Activated T-cell treated with anti-CD3 and anti-CD28 coated beads for 1 hour (primary cell): Measurements from ENCODE around the gene MYO15B.
"Not testable (repeated sequence)": the region's sequence is repeated elsewhere in the genome, so short reads cannot be mapped to it uniquely, and the experiment has no call there.

Source experiments
- DNase-seq: peaks from one replicate; pipeline ENCODE4 v3.0.0-alpha.2; 2020; ENCODE audit warnings: low read depth

MYO15B gene

DNA sequence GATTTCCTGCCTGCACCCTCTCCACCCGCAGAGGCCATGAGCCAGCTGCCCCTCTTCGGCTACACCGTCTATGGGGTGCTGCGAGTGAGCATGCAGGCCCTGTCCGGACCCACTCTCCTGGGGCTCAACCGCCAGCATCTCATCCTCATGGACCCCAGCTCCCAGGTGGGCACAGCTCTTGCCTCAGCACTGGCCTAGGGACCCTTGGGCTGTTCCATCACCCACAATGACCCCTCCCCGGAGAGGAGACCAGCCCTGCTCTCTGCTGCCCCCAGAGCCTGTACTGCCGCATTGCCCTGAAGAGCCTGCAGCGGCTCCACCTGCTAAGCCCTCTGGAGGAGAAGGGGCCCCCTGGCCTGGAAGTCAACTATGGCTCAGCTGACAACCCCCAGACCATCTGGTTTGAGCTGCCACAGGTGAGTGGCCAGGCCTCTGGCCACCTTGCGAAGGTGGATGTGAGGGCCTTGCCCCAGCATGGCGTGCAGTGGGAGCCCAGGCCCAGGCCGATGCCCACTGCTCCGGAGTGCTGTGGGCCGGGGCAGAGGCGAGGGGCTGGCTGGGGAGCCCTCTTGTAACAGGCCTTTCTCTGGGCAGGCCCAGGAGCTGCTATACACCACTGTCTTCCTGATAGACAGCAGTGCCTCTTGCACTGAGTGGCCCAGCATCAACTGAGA lies 38.4 kb downstream of the MYO15B start:
- no peak for DNase-seq

GRCh38 chr17:75626496-75627038 lies 39.0 kb downstream of the MYO15B start:
- DNase-seq, result no peak

DNA sequence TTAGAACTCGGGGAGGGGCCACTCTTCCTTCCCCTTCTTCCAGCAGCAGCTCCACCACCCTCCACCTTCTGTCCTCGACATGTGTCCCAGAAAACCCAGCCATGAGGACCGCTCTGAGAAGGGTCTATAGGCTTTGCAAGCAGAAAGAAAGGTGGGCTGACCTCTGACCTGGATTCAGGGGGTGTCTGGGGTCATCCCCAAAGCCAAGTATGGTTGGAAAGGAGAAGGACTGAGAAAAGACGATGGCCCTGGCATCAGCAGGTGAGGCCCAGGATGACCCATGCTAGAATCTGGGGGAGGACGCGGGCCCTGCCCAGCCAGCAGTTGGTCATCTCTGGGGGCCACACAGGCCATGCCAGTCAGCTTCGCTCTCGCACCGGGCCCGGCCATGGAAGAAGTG lies 39.5 kb downstream of the MYO15B start:
- no peak for DNase-seq

- no peak for DNase-seq
These were observed 40.8 kb downstream of the MYO15B start for GRCh38 chr17:75628425-75628824.

DNA sequence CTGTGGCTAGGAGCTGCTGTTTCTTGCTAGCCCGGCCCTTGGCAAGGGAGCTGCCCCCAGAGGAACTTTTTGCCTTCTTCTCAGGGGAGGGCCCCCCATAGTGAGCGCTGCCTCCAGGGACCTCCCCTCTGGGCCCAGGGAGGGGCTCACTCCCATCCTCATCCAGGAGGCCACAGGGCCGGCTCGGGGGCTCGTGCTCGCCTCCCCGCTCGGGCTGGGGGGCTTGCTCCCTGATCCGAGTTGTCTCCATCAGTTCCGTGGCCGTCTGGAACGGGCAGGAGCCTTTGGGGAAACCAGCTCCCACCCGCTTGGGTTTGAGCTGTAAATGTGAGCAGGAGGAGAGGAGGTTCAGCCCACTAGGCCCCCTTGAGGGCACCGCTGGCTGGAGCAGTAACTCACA lies 41.6 kb downstream of the MYO15B start:
- no peak for DNase-seq

DNA sequence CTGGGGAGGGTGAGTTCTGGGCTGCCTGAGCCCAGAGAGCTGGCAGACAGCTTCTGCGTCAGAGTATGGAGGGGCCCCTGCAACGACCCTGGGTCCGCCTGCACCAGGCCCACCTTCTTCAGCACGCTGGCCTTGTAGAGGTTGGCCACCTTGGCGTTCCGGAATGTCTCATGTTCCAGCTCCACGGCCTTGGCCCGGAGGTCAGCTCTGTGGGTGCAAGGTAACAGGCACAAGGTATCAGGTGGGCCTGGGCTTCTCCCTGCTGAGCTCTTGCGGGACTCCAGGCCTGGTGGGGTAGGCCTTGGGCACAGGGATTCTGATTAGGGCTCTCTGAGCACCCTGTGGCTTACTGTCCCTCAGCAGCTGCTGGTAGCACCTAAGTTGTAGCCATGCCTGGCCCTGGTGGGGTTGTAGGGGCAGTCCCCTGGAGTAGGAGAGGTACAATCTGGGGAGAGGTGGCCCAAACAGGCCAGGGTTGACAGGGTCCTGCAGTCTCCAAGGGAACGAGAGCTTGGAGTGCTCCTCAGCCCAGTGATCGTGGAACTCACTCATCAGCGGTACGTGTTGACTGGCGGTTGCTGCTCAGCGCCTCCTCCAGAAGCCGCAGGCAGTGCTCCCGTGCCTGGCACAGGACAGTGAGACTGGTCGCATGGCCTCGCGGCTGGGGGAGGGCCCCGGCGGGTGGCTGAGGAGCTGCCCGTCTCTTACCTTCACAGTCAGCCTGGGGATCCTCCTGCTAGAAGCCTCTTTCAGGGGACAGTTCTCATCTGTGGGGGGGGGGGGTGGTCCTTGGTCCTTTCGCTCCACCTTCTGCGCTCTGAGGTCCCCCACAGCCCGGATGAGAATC lies 42.7 kb downstream of the MYO15B start:
- DNase-seq, result no peak

DNA sequence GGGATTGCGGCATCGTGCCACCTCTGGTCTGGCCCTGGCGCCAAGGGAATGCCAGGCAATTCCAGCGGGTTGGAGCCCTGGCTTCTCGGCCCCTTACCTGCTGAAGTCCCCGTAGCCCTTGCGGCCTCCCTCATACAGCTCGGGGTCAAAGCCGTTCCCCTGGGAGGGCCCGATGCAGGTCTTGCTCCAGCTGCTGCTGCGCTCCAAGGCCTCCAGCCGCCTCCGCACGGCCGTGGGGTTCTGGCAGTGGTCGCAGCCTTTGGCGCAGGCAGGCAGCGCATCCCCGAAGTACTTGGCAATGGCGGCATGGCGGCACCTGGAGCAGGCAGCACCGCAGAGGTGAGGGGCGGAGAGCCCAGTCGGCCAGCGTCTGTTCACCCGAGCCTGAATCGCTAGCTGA lies 43.8 kb downstream of the MYO15B start:
- no peak for DNase-seq

DNA sequence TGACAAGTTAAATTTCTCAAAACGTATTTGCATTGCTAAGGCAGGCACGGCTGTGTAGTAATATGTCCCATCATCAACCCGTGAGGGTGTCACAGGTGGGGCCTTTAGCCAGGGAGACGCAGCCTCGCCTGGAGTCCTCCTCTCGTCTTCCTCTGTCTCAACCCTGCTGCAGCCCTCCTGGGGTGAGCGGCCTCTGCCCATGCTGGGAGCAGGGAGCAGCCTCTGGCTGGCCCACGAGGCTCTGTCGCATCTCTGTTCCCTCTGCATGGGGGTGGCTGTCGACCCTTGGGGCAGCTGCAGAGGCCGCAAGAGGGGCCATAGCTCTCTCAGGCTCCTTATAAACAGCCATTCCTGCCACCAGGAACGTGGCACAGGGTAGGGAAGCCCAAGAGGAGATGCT lies 44.8 kb downstream of the MYO15B start:
- DNase-seq, result no peak

- DNase-seq, result peak; percentile 77
These were observed 45.4 kb downstream of the MYO15B start, which contains the start of gene SMIM5 for GRCh38 chr17:75632863-75633485. Gene SMIM5 (plus strand): TSS chr17:75633434. CDS start chr17:75640202, 6,768 bp downstream.

GRCh38 chr17:75633486-75634375 lies 46.1 kb downstream of the MYO15B start:
- DNase-seq, result peak; percentile 47

GRCh38 chr17:75634376-75634740 lies 46.8 kb downstream of the MYO15B start:
- no peak for DNase-seq

DNA sequence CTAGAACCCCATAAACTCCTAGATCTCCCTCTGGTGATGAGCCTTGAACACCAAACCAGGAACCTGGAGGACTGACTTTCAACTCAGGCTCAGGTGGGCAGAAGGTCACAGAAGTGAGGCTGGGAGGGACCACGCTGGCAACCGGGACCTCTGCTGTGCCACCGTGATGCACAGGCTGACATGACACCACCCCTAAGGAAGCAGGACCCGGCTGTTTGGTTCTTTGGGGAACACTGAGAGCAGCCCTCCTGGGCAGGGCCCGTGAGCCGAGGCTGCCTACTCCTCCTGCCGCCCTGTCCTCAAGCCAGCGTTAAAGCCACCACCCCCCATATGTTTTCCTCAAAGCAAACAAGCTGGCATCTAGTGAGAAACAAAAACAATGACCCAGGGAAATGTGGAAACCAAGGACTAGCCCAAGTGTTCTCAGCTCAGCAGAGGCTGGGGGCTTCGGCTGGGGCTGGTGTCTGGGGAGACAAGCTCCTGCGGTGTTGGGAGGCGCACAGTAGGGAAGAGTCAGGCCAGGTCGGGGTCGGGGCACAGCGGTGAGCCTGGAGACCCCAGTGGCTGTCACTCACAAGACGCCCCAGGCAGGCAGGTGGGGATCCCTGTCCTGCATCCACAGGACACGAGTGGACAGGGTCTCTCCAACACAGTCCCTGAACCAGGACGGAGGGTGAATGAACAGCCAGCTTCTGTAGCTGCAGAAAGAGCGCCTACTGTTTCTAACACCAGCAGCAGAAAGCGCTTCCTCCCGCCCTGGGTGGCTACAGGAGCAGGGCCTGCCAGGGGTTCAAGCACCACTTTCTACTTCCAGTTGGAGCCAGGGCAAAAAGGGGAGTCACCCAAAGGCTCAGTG lies 47.4 kb downstream of the MYO15B start:
- DNase-seq, result no peak

- DNase-seq, result no peak
These were observed 48.1 kb downstream of the MYO15B start for GRCh38 chr17:75635610-75636202.

DNA sequence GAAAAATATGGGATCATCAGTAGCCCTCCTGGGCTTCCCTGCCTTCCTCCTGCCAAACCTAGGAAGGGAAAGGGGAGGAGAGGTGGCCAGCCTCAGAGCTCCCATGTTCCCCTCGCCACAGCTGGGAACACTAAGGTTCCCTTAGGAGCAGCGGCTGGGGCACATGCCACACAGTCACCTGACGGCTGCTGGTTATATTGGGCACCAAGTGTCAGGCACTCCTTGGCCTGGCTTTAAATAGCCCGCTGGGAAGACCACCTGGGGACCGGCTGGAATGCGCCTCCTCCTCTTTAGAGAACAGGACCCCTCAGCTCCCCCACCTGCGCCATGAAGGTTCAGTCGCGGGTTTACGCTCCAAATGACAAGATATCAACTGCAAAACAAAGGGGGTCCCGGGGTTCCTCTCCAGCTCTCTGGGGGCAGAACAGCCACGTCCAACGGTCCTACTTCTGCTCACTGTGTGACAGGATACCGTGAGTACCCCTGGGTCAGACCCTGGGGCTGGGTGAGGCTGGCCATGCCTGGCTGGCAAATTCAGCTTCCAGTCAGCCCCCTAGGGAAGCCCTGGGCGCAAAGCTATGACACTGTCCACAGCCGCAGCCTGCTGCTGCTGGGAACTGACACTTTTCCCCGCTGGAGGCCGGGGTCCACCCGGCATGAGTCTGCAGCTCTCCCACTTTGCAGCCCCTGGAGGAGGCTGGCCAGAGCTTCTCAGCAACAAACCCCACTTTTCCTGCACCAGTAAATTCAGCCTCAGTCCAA lies 49.0 kb downstream of the MYO15B start:
- no peak for DNase-seq

DNA sequence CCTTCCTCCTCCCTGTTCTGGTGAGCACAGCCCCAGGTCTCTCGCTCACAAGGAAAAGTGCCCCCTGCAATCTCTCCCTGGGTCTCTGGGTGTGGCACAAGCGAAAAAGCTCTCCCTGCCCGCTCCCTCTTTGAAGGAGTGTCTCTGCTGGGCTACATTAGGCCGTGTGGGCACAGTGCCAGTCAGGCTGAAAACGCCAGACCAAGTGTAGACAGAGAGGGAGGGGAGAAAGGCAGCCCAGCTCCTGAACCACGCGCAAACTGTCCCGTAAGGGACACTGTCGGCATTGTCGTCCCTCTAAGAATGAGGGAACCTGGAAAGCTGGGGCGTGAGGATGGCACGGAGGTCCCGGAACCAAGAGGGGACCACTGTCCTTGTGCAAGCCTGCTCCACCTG lies 49.5 kb downstream of the MYO15B start:
- no peak for DNase-seq

DNA sequence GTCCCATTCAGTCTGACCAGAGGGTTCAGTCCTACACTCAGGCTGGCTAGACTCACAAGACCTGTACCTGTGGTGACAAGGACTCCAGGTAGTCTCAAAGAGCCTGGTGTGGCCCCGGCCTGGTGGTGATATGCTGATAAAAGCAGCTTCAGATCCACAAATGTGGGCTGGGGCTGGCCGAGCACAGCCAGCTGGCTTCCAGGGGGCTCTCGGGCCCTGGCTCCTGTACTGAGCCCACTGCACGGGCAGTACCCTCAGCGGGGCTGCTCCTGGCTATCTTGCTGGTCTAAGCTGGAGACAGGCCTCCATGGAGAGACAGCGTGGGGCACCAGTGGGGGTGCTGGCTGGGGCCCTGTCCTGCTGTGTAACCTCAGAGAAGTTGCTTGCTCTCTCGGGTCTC lies 50.0 kb downstream of the MYO15B start:
- DNase-seq, result no peak

- not testable (repeated sequence) for DNase-seq
These were observed 50.4 kb downstream of the MYO15B start for GRCh38 chr17:75638039-75638438.

GRCh38 chr17:75638893-75639292 lies 51.3 kb downstream of the MYO15B start:
- no peak for DNase-seq

- DNase-seq, result no peak
These were observed 51.7 kb downstream of the MYO15B start for GRCh38 chr17:75639327-75639726.
